HG02938 (cell line): ENCODE measurements around the gene PHPT1.
"Not testable (repeated sequence)": the region's sequence is repeated elsewhere in the genome, so short reads cannot be mapped to it uniquely, and the experiment has no call there.

Experiments
- ATAC-seq: cut with Tn5 transposase; IDR thresholded peaks from one replicate; pipeline ENCODE4 v1.9.1; 2021; ENCODE audit warnings: mild to moderate bottlenecking, moderate library complexity; ENCODE audit not compliant: unreplicated experiment

PHPT1 gene

GRCh38 chr9:136823136-136824046, 25.8 kb upstream of the PHPT1 start:
- no peak for ATAC-seq

GRCh38 chr9:136824496-136825225, 24.5 kb upstream of the PHPT1 start:
- ATAC-seq: no peak

- ATAC-seq: no peak
These were observed 23.7 kb upstream of the PHPT1 start for GRCh38 chr9:136825295-136826187.

- no peak for ATAC-seq
These were observed 23.0 kb upstream of the PHPT1 start for GRCh38 chr9:136826188-136826541.

- ATAC-seq: no peak
These were observed 22.3 kb upstream of the PHPT1 start for GRCh38 chr9:136826703-136827582.

- no peak for ATAC-seq
These were observed 21.3 kb upstream of the PHPT1 start for GRCh38 chr9:136827794-136828473.

GRCh38 chr9:136828474-136829140, 20.6 kb upstream of the PHPT1 start:
- no peak for ATAC-seq

- ATAC-seq: no peak
These were observed 19.8 kb upstream of the PHPT1 start for GRCh38 chr9:136829412-136829811.

- ATAC-seq: no peak
These were observed 19.0 kb upstream of the PHPT1 start for GRCh38 chr9:136829981-136830885.

GRCh38 chr9:136831002-136831719, 18.0 kb upstream of the PHPT1 start:
- ATAC-seq: no peak

GRCh38 chr9:136831720-136832104, 17.5 kb upstream of the PHPT1 start:
- ATAC-seq: no peak

GRCh38 chr9:136832581-136832980, 16.6 kb upstream of the PHPT1 start:
- ATAC-seq: no peak

GRCh38 chr9:136833381-136834048, 15.7 kb upstream of the PHPT1 start:
- not testable (repeated sequence) for ATAC-seq

GRCh38 chr9:136835162-136835931, 13.9 kb upstream of the PHPT1 start:
- ATAC-seq: no peak

GRCh38 chr9:136835932-136836904, 13.0 kb upstream of the PHPT1 start:
- no peak for ATAC-seq
